Measurements from ENCODE around the gene APOA5.

The APOA5 gene

GRCh38 chr11:116800610-116801009 lies 8.9 kb upstream of the APOA5 start:
- no peak for DNase-seq (ENCODE audit: low read depth in 3 of 3)

- DNase-seq (ENCODE audit: low read depth in 3 of 3) = no peak
These were observed 6.7 kb upstream of the APOA5 start for GRCh38 chr11:116798368-116798767.

GRCh38 chr11:116797816-116798215 lies 6.1 kb upstream of the APOA5 start:
- DNase-seq (ENCODE audit: low read depth in 3 of 3) = no peak

- DNase-seq (ENCODE audit: low read depth in 3 of 3) = no peak
These were observed 4.9 kb upstream of the APOA5 start for GRCh38 chr11:116796548-116796947.

GRCh38 chr11:116794851-116795250 lies 3.2 kb upstream of the APOA5 start:
- no peak for DNase-seq (ENCODE audit: low read depth in 3 of 3)

- DNase-seq (ENCODE audit: low read depth in 3 of 3) = no peak
These were observed 2.1 kb upstream of the APOA5 start for GRCh38 chr11:116793772-116794097.

- DNase-seq (ENCODE audit: low read depth in 3 of 3) = no peak
These were observed 1.4 kb upstream of the APOA5 start for GRCh38 chr11:116792869-116793771.

- no peak for DNase-seq (ENCODE audit: low read depth in 3 of 3)
These were observed 627 bp upstream of the APOA5 start for GRCh38 chr11:116792144-116792868.

GRCh38 chr11:116791002-116791812 lies 472 bp downstream of the APOA5 start:
- peak; percentile 45 to 55 (median 54) for DNase-seq (ENCODE audit: low read depth in 3 of 3)

- no peak for DNase-seq (ENCODE audit: low read depth in 3 of 3)
These were observed 1.3 kb downstream of the APOA5 start for GRCh38 chr11:116790167-116791001.

- DNase-seq (ENCODE audit: low read depth in 3 of 3) = no peak
These were observed 2.7 kb downstream of the APOA5 start for GRCh38 chr11:116788975-116789374.

GRCh38 chr11:116788534-116788933 lies 3.1 kb downstream of the APOA5 start:
- DNase-seq (ENCODE audit: low read depth in 3 of 3) = no peak

GRCh38 chr11:116787786-116788486 lies 3.7 kb downstream of the APOA5 start, which contains the start of gene ZPR1:
TSS of gene ZPR1 (minus strand) at chr11:116788023. CDS start at chr11:116787990, 33 bp downstream.
- DNase-seq (ENCODE audit: low read depth in 3 of 3) = peak; percentile 65 to 75 (median 69)

- DNase-seq (ENCODE audit: low read depth in 3 of 3) = no peak
These were observed 4.3 kb downstream of the APOA5 start for GRCh38 chr11:116787436-116787785.

GRCh38 chr11:116786966-116787365 lies 4.7 kb downstream of the APOA5 start:
- DNase-seq (ENCODE audit: low read depth in 3 of 3) = no peak

GRCh38 chr11:116786326-116786725 lies 5.4 kb downstream of the APOA5 start:
- DNase-seq (ENCODE audit: low read depth in 3 of 3) = no peak

- no peak for DNase-seq (ENCODE audit: low read depth in 3 of 3)
These were observed 9.0 kb downstream of the APOA5 start for GRCh38 chr11:116782728-116783127.

GRCh38 chr11:116778556-116778955 lies 13.1 kb downstream of the APOA5 start:
- no peak for DNase-seq (ENCODE audit: low read depth in 3 of 3)

- no peak for DNase-seq (ENCODE audit: low read depth in 3 of 3)
These were observed 14.6 kb downstream of the APOA5 start for GRCh38 chr11:116777056-116777455.

GRCh38 chr11:116776522-116776984 lies 15.1 kb downstream of the APOA5 start:
- DNase-seq (ENCODE audit: low read depth in 3 of 3) = no peak

- DNase-seq (ENCODE audit: low read depth in 3 of 3) = no peak
These were observed 15.7 kb downstream of the APOA5 start for GRCh38 chr11:116775975-116776374.
